GM12891 (cell line): Measurements from ENCODE around the gene PLA2G15.

Source experiments
- DNase-seq: peaks from one replicate; pipeline ENCODE4 v3.0.0; 2011; ENCODE audit warnings: low spot score; ENCODE audit not compliant: insufficient read length
- FAIRE-seq: peaks from 2 replicates; lab custom pipeline; 2011; peaks lifted over from hg19 to GRCh38; lab: Jason Lieb, UNC
- POLR2A ChIP-seq: IDR thresholded peaks from 2 replicates; pipeline ENCODE4 v1.6.1; 2011; ENCODE audit warnings: low read depth, low read length, control low read depth

The PLA2G15 gene

DNA sequence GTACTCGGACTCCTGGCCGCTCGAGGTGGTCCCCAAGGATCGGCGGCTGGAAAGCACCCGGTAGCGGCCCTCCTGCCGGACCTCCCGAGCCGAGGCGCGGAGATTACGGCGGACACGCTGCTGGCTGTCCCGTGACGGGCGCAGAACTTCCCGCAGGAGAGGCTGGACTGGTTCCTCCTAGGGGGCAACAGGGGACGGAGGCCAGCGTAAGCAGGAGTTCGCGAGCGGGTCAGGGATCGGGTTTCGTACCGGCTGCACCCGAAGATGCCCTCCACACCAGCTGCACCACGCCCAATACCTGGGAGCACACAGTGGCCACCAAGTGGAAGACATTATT, 65.2 kb downstream of the PLA2G15 start:
- FAIRE-seq (no peak), DNase-seq (no peak)
- no peak for TF ChIP-seq POLR2A
